Esophagus mucosa (tissue), 1 donor: ENCODE data around the gene ACTR5. TPM values are rescaled to one million over a fixed set of nuclear protein-coding genes. Genes with fewer than 3 reads are reported as not detected.
"Not testable (repeated sequence)": the region's sequence is repeated elsewhere in the genome, so short reads cannot be mapped to it uniquely, and the experiment has no call there.

Experiments
- ATAC-seq: fragments of 200-7000 bp; cut with Tn5 transposase; one replicate; pipeline ENCODE4 v1.9.1; 2020
- total RNA-seq: library from RNA; stranded (reverse); gene quantifications from one replicate; pipeline ENCODE4 v1.2.4, GENCODE V29; 2023
- donor health status: DM: yes; HTN: yes; CAD: no.

The ACTR5 gene
- total RNA-seq, 1 donor from 2014 or later: 6.0 TPM

GRCh38 chr20:38769376-38770295 lies 21.4 kb downstream of the ACTR5 start:
- no peak for ATAC-seq

GRCh38 chr20:38770546-38770945 lies 22.3 kb downstream of the ACTR5 start:
- no peak for ATAC-seq

- ATAC-seq: no peak
Measured at GRCh38 chr20:38770970-38771369, 22.7 kb downstream of the ACTR5 start.

- ATAC-seq: no peak
Measured at GRCh38 chr20:38771621-38772020, 23.4 kb downstream of the ACTR5 start.

- no peak for ATAC-seq
Measured at GRCh38 chr20:38774167-38774566, 25.9 kb downstream of the ACTR5 start.

- ATAC-seq: no peak
Measured at GRCh38 chr20:38776363-38776762, 28.1 kb downstream of the ACTR5 start.

GRCh38 chr20:38779247-38780097 lies 31.2 kb downstream of the ACTR5 start:
- ATAC-seq: no peak

- ATAC-seq: no peak
Measured at GRCh38 chr20:38782275-38782674, 34.0 kb downstream of the ACTR5 start.

GRCh38 chr20:38787870-38788269 lies 39.6 kb downstream of the ACTR5 start:
- ATAC-seq: no peak

- ATAC-seq: peak; percentile 91
Measured at GRCh38 chr20:38789503-38790199, 41.4 kb downstream of the ACTR5 start.

GRCh38 chr20:38790200-38791053 lies 42.2 kb downstream of the ACTR5 start:
- ATAC-seq: peak; percentile 78

GRCh38 chr20:38791291-38791690 lies 43.0 kb downstream of the ACTR5 start:
- no peak for ATAC-seq

- ATAC-seq: no peak
Measured at GRCh38 chr20:38791940-38792339, 43.7 kb downstream of the ACTR5 start.

- not testable (repeated sequence) for ATAC-seq
Measured at GRCh38 chr20:38794057-38794456, 45.8 kb downstream of the ACTR5 start.

GRCh38 chr20:38798266-38798665 lies 50.0 kb downstream of the ACTR5 start:
- ATAC-seq: no peak

- ATAC-seq: peak; percentile 31
Measured at GRCh38 chr20:38799203-38799602, 50.9 kb downstream of the ACTR5 start.

- no peak for ATAC-seq
Measured at GRCh38 chr20:38800882-38801281, 52.6 kb downstream of the ACTR5 start.

- no peak for ATAC-seq
Measured at GRCh38 chr20:38804221-38804620, 56.0 kb downstream of the ACTR5 start.

GRCh38 chr20:38804682-38805501 lies 56.6 kb downstream of the ACTR5 start:
- peak; percentile 51 for ATAC-seq

- ATAC-seq: peak; percentile 70
Measured at GRCh38 chr20:38805502-38805957, 57.3 kb downstream of the ACTR5 start, which contains the start of gene PPP1R16B. Gene PPP1R16B, plus strand, starts transcription at chr20:38805697. Its CDS starts 30,229 bp downstream, at chr20:38835926.
